ENCODE measurements around the gene PPIP5K1. TPM values are rescaled to one million over a fixed set of nuclear protein-coding genes. Genes with fewer than 3 reads are reported as not detected.
A peak's percentile ranks its signal among the peaks of the same experiment; 100 is the strongest.

The PPIP5K1 gene
- total RNA-seq, 1 donor from 2014 or later: 52.1 TPM

DNA sequence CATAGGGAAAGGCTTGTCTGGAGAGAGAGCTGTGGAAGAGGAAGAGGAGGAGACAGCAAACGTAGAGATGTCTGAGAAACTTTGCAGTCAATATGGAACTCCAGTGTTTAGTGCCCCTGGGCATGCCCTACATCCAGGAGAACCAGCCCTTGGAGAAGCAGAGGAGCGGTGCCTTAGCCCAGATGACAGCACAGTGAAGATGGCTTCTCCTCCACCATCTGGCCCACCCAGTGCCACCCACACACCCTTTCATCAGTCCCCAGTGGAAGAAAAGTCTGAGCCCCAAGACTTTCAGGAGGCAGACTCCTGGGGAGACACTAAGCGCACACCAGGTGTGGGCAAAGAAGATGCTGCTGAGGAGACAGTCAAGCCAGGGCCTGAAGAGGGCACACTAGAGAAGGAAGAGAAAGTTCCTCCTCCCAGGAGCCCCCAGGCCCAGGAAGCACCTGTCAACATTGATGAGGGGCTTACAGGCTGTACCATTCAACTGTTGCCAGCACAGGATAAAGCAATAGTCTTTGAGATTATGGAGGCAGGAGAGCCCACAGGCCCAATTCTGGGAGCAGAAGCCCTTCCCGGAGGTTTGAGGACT, 65.7 kb downstream of the PPIP5K1 start:
- no peaks in the 10 kb centered on the region for H3K4me1 Mint-ChIP-seq (ENCODE audit: low read depth)
- TF ChIP-seq, protein P1, sequence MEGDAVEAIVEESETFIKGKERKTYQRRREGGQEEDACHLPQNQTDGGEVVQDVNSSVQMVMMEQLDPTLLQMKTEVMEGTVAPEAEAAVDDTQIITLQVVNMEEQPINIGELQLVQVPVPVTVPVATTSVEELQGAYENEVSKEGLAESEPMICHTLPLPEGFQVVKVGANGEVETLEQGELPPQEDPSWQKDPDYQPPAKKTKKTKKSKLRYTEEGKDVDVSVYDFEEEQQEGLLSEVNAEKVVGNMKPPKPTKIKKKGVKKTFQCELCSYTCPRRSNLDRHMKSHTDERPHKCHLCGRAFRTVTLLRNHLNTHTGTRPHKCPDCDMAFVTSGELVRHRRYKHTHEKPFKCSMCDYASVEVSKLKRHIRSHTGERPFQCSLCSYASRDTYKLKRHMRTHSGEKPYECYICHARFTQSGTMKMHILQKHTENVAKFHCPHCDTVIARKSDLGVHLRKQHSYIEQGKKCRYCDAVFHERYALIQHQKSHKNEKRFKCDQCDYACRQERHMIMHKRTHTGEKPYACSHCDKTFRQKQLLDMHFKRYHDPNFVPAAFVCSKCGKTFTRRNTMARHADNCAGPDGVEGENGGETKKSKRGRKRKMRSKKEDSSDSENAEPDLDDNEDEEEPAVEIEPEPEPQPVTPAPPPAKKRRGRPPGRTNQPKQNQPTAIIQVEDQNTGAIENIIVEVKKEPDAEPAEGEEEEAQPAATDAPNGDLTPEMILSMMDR (IDR thresholded peaks at IDR 0.05; ENCODE audit: unreplicated experiment): no peak
- H3K4me3 Mint-ChIP-seq (ENCODE audit: low read depth): no peak overlapping the region
- H3K27ac Mint-ChIP-seq: no peak overlapping the region
- no peak for DNase-seq (ENCODE audit: low spot score, unreplicated experiment)
- H3K36me3 Mint-ChIP-seq (ENCODE audit: insufficient read depth): peaks cover 3% of the 10 kb centered on the region
- peaks cover 22% of the 10 kb centered on the region for H3K27me3 Mint-ChIP-seq
- H3K9me3 Mint-ChIP-seq (ENCODE audit: low read depth): no peaks in the 10 kb centered on the region

DNA sequence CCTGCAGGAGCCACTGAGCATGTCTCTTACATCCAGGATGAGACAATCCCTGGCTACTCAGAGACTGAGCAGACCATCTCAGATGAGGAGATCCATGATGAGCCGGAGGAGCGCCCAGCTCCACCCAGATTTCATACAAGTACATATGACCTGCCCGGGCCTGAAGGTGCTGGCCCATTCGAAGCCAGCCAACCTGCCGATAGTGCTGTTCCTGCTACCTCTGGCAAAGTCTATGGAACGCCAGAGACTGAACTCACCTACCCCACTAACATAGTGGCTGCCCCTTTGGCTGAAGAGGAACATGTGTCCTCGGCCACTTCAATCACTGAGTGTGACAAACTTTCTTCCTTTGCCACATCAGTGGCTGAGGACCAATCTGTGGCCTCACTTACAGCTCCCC, 66.4 kb downstream of the PPIP5K1 start:
- TF ChIP-seq, protein P1 (IDR thresholded peaks at IDR 0.05; ENCODE audit: unreplicated experiment): no peak
- peaks cover 28% of the 10 kb centered on the region for H3K27me3 Mint-ChIP-seq
- DNase-seq (ENCODE audit: low spot score, unreplicated experiment): no peak
- H3K4me1 Mint-ChIP-seq (ENCODE audit: low read depth): peaks cover 4% of the 10 kb centered on the region
- no peak overlapping the region for H3K27ac Mint-ChIP-seq
- no peak overlapping the region for H3K4me3 Mint-ChIP-seq (ENCODE audit: low read depth)
- peaks cover 3% of the 10 kb centered on the region for H3K36me3 Mint-ChIP-seq (ENCODE audit: insufficient read depth)
- no peaks in the 10 kb centered on the region for H3K9me3 Mint-ChIP-seq (ENCODE audit: low read depth)

DNA sequence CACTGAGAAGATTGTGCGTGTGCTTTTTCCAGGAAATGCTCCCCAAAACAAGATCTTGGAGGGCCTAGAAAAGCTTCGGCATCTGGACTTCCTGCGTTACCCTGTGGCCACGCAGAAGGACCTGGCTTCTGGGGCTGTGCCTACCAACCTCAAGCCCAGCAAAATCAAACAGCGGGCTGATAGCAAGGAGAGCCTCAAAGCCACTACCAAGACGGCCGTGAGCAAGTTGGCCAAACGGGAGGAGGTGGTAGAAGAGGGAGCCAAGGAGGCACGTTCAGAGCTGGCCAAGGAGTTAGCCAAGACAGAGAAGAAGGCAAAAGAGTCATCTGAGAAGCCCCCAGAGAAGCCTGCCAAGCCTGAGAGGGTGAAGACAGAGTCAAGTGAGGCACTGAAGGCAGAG, 67.8 kb downstream of the PPIP5K1 start:
- peaks cover 34% of the 10 kb centered on the region for H3K27me3 Mint-ChIP-seq
- H3K4me1 Mint-ChIP-seq (ENCODE audit: low read depth): peaks cover 16% of the 10 kb centered on the region
- H3K9me3 Mint-ChIP-seq (ENCODE audit: low read depth): no peaks in the 10 kb centered on the region
- DNase-seq (ENCODE audit: low spot score, unreplicated experiment): no peak
- H3K36me3 Mint-ChIP-seq (ENCODE audit: insufficient read depth): peaks cover 3% of the 10 kb centered on the region
- peak overlapping the region; percentile 75 for H3K27ac Mint-ChIP-seq
- TF ChIP-seq, protein P1 (IDR thresholded peaks at IDR 0.05; ENCODE audit: unreplicated experiment): no peak
- no peak overlapping the region for H3K4me3 Mint-ChIP-seq (ENCODE audit: low read depth)

DNA sequence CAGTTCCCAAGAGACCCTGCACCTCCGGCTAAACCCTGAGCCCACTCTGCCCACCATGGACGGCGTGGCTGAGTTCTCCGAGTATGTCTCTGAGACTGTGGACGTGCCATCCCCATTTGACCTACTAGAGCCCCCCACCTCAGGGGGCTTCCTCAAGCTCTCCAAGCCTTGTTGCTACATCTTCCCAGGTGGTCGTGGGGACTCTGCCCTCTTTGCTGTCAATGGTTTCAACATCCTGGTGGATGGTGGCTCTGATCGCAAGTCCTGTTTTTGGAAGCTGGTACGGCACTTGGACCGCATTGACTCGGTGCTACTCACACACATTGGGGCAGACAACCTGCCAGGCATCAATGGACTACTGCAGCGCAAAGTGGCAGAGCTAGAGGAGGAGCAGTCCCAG, 68.6 kb downstream of the PPIP5K1 start:
- Mint-ChIP-seq H3K9me3 (ENCODE audit: low read depth) (no peaks in the 10 kb centered on the region), H3K27me3 (peaks cover 34% of the 10 kb centered on the region), H3K27ac (no peak overlapping the region), H3K36me3 (ENCODE audit: insufficient read depth) (peaks cover 3% of the 10 kb centered on the region), H3K4me3 (ENCODE audit: low read depth) (no peak overlapping the region), H3K4me1 (ENCODE audit: low read depth) (peaks cover 21% of the 10 kb centered on the region)
- DNase-seq (ENCODE audit: low spot score, unreplicated experiment): no peak
- TF ChIP-seq, protein P1 (IDR thresholded peaks at IDR 0.05; ENCODE audit: unreplicated experiment): no peak

DNA sequence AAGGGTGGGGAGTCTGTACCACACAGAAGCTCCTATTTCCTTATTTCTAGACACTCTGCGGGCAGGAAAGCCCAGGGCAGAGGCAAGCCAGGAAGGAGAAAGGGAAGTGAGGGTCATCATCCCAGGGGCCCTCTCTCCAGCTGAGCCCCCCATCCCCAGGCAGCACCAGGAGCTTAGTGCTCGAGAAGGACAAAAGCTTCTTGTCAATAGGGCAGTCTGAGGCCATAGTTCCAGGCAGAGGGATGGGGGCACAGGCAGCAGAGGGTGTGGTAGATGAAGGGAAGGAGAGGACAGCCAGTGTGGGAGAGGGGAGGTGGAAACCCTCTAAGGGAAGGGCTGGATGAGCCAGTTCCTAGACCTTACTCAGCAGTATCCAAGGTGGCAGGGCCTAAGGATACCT, 69.9 kb downstream of the PPIP5K1 start:
- H3K27ac Mint-ChIP-seq: no peak overlapping the region

More for the DNA sequence above, 69.9 kb downstream of the PPIP5K1 start:
- no peak for DNase-seq (ENCODE audit: low spot score, unreplicated experiment)
- Mint-ChIP-seq H3K27me3 (peaks cover 37% of the 10 kb centered on the region), H3K36me3 (ENCODE audit: insufficient read depth) (peaks cover 3% of the 10 kb centered on the region), H3K4me1 (ENCODE audit: low read depth) (peaks cover 21% of the 10 kb centered on the region), H3K9me3 (ENCODE audit: low read depth) (no peaks in the 10 kb centered on the region), H3K4me3 (ENCODE audit: low read depth) (no peak overlapping the region)
- TF ChIP-seq, protein P1 (IDR thresholded peaks at IDR 0.05; ENCODE audit: unreplicated experiment): no peak
